ENCODE data around the gene SH3GL1.

The SH3GL1 gene

DNA sequence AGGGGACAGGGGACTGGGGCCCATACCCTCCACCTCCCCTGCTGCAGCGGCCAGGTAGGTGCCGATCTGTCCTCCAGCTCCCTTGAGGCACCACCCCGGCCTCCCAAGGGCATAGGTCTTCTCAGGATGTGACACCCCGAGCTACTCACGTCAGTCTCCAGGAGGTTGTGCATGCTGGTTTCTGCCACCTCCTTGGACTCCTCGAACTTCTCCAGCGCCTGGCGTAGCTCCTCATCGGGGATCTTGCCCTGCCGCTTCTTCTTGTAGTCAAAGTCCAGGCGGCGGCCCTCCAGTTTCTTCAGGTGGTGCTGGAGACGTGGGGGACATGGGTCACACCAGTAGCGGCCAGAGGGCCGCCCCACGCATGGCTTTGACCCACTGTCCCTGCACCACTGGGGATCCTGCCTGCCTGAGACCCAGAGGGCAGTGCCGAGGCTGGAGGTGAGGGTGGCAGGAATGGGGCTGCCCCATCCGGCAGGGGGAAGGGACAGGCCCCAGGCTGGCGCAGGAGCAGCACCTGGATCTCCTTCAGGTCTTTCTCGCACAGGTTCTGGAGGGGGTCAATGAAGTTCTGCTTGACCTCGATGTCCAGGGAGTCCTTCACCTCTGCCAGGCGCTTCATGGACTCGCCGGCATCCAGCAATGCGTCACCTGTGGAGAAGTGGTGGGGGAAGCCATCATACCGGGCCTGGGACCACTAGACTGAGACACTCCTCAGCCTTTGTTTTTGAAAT, 36.6 kb downstream of the SH3GL1 start:
- TF ChIP-seq, protein P1, sequence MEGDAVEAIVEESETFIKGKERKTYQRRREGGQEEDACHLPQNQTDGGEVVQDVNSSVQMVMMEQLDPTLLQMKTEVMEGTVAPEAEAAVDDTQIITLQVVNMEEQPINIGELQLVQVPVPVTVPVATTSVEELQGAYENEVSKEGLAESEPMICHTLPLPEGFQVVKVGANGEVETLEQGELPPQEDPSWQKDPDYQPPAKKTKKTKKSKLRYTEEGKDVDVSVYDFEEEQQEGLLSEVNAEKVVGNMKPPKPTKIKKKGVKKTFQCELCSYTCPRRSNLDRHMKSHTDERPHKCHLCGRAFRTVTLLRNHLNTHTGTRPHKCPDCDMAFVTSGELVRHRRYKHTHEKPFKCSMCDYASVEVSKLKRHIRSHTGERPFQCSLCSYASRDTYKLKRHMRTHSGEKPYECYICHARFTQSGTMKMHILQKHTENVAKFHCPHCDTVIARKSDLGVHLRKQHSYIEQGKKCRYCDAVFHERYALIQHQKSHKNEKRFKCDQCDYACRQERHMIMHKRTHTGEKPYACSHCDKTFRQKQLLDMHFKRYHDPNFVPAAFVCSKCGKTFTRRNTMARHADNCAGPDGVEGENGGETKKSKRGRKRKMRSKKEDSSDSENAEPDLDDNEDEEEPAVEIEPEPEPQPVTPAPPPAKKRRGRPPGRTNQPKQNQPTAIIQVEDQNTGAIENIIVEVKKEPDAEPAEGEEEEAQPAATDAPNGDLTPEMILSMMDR (IDR thresholded peaks at IDR 0.05; ENCODE audit: insufficient read depth, low read depth, low read length, missing control alignments): no peak
- DNase-seq (ENCODE audit: low read depth): no peak
- H3K4me3 ChIP-seq (ENCODE audit: low read depth, low read length): no peak overlapping the region

DNA sequence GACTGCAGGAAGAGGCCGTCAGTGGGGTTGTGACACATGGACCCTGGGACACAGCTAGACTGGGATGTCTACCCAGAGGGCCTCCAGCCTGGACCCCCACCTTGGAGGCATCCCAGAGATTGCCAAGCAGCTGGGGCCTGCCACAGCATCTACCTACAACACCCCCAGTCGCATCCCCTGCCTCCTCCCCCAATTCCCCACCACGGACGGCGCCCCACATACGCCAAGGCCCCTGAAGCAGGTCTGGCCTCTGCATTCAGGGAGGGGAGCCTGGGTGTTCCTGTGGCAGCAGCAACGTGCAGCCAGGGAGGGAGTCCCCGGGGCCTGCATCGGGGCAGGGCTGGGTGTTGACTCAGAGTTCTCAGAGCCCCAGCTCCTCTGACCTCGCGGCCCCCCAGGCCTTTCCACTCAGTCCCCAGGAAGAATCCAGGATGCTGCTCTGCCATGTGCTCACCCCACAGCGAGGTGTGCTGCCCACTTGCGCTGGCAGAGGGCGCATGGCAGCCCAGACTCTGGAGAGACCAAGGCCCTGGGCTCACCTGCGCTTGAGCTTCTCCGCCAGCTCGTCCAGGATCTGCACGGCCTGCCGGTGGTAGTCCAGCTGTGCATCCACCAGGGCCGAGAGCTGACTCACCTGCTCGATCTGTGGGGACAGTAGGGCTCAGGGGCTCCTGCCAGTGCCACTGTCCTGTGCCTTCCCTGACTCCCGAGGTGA, 37.4 kb downstream of the SH3GL1 start:
- TF ChIP-seq, protein P1 (IDR thresholded peaks at IDR 0.05; ENCODE audit: insufficient read depth, low read depth, low read length, missing control alignments): no peak
- no peak for DNase-seq (ENCODE audit: low read depth)
- H3K4me3 ChIP-seq (ENCODE audit: low read depth, low read length): no peak overlapping the region

DNA sequence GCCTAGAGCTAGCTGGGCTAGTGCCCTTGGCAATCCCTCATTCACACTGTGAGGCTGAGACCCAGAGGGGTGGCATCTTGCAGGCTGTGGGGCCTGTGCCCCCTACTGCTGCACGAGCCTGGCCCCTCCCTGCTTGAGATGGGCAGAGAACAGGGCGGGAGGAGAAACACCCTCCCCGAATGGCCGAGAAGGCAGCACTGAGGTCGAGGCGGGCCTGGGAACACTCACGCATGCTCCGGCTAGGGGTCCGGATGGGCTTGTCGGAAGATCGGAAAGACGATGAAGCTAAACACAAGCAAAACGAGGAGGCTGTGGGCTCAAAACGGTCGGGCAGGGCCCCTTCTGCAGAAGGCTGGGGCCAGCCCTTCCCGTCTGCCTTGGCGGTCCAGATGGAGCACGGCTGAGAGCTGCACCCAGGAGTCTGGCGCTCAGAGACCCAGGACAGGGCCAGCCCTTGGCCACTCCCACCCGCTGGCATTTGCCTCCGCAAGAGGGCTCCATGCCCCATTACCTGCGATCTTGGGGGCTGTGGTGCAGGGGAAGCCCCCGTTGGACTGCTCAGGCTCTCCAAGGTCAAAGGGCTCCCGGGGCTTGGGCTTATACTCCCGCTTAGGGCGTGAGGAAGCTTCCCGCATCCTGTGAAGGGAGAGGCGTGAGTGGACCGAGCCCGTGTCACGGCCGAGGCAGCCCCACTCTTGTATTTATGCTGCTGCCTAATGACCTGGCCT, 38.1 kb downstream of the SH3GL1 start:
- TF ChIP-seq, protein P1 (IDR thresholded peaks at IDR 0.05; ENCODE audit: insufficient read depth, low read depth, low read length, missing control alignments): no peak

DNA sequence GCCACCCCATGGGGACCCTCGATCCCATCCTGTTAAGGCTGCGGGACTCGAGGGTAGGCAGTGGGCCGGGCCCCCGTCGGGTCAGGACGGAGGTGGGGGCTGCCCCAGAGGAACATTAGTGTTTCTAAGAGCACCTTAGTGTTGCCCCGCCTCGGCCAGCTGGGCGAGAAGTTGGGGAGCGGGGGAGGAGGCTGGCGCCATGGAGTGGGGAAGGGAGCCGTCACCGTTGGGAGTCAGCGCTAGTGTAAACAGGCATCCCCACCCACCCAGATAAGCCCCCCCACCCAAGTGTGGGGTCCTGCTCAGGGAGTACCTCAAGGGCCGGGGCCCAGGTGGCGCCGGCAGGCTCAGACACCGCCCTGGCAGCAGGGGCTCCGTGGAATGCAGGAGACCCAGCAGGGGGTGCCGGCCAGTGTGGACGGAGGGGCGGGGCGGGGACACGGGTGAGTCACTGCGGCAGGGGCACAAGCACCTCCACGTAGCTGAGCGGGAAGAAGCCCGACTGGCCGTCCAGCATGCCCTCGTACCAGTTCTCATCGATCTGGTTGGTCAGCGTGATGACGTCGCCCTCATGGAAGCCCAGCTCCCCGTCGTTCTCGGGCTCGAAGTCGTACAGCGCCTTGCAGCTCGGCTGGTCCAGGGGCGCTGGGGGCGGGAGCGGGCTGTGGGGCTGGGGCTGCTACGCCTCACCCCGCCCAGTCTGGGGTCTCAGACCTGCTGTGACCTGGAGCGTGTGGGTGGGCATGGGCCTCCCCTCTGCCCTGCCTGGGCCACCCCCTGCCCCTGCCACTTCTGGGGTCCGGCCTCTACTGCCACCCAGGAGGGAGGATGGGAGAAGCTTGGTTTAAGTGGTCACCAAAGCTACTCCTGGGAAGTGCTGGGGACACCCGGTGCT, 38.9 kb downstream of the SH3GL1 start:
- H3K4me3 ChIP-seq (ENCODE audit: low read depth, low read length): no peak overlapping the region
- no peak for DNase-seq (ENCODE audit: low read depth)
- TF ChIP-seq, protein P1 (IDR thresholded peaks at IDR 0.05; ENCODE audit: insufficient read depth, low read depth, low read length, missing control alignments): no peak

More for the DNA sequence above, 38.1 kb downstream of the SH3GL1 start:
- no peak overlapping the region for H3K4me3 ChIP-seq (ENCODE audit: low read depth, low read length)
- DNase-seq (ENCODE audit: low read depth): no peak

DNA sequence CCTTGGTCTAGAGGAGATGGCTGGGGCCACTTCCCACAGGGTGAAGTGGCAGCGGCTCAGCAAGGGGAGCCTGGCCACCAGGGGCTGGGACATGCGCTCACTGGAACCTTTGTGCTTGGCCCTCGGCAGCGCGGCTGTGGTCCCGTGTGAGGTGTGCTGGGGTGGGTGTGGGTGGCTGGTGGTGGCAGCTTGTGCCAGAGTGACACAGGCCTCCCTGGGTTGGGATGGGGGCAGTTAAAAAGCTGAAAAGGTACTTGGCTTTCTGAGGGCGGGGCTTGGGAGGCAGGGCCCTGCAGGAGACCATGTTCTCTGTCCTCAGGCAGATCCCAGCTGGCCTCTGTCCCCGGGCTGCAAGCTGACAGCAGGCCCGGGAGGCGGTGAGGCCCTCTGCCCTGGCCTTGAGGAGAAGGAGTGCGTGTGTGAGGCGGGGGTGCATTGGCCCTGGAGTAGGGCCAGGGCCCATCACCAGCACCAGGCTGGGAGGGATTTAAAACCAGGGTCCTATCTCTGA, 39.7 kb downstream of the SH3GL1 start:
- TF ChIP-seq, protein P1 (IDR thresholded peaks at IDR 0.05; ENCODE audit: insufficient read depth, low read depth, low read length, missing control alignments): no peak
- no peak for DNase-seq (ENCODE audit: low read depth)
- H3K4me3 ChIP-seq (ENCODE audit: low read depth, low read length): no peak overlapping the region

DNA sequence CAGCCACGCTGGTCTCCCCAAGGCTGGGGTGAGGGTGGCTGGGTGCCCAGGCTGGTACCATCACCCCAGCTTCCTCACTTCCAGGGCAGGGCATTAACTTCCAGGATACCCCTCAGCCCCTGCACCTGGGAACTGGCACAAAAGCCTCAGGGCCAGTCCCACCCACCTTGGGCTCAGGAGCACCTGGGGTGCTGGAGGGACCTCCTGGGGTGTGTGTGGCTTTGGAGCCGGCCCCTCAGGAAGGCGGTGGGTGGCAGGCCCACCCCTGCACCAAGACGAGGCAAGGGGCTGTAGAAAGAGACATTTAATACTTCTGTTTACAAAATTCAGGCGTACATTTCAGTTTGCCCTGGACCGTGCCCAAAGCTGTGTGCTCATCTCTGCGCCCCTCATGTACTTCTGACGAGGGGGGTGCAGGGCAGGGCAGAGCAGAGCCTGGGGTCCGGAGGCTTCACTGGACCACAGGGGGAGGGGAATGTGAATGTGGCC, 40.2 kb downstream of the SH3GL1 start:
- no peak for DNase-seq (ENCODE audit: low read depth)
- TF ChIP-seq, protein P1 (IDR thresholded peaks at IDR 0.05; ENCODE audit: insufficient read depth, low read depth, low read length, missing control alignments): no peak
- no peak overlapping the region for H3K4me3 ChIP-seq (ENCODE audit: low read depth, low read length)

Data from GM12865 (cell line).